Activated gamma-delta T cell treated with anti-CD3 and anti-CD28 coated beads, Interleukin-2, amount 50 U/mL, for 16 hours (primary cell): ENCODE results near the gene PDIK1L.
A peak's percentile ranks its signal among the peaks of the same experiment; 100 is the strongest.

Source experiments
- DNase-seq: peaks from one replicate; pipeline ENCODE4 v3.0.0-alpha.2; 2020; ENCODE audit warnings: low read depth

Gene PDIK1L

GRCh38 chr1:26122988-26123973, 11.7 kb downstream of the PDIK1L start:
- no peak for DNase-seq

GRCh38 chr1:26124418-26125331, 13.1 kb downstream of the PDIK1L start:
- no peak for DNase-seq

- no peak for DNase-seq
Observed at GRCh38 chr1:26125382-26125781, 13.8 kb downstream of the PDIK1L start.

- no peak for DNase-seq
Observed at GRCh38 chr1:26125946-26126320, 14.3 kb downstream of the PDIK1L start.

GRCh38 chr1:26126321-26127084, 14.9 kb downstream of the PDIK1L start:
- peak; percentile 36 for DNase-seq

GRCh38 chr1:26127235-26128163, 15.9 kb downstream of the PDIK1L start:
- DNase-seq: no peak

- no peak for DNase-seq
Observed at GRCh38 chr1:26129778-26130177, 18.2 kb downstream of the PDIK1L start.

- no peak for DNase-seq
Observed at GRCh38 chr1:26130695-26131094, 19.1 kb downstream of the PDIK1L start.

- no peak for DNase-seq
Observed at GRCh38 chr1:26132128-26132833, 20.7 kb downstream of the PDIK1L start.

GRCh38 chr1:26132834-26133167, 21.2 kb downstream of the PDIK1L start:
- DNase-seq: no peak

- no peak for DNase-seq
Observed at GRCh38 chr1:26134466-26134865, 22.8 kb downstream of the PDIK1L start.

- DNase-seq: no peak
Observed at GRCh38 chr1:26138974-26139558, 27.4 kb downstream of the PDIK1L start.

GRCh38 chr1:26142159-26142558, 30.5 kb downstream of the PDIK1L start:
- DNase-seq: no peak

GRCh38 chr1:26145041-26145959, 33.7 kb downstream of the PDIK1L start:
- peak; percentile 75 for DNase-seq

GRCh38 chr1:26145960-26146294, 34.3 kb downstream of the PDIK1L start:
- DNase-seq: no peak

- no peak for DNase-seq
Observed at GRCh38 chr1:26148887-26149286, 37.3 kb downstream of the PDIK1L start.

GRCh38 chr1:26153966-26154532, 42.4 kb downstream of the PDIK1L start:
- DNase-seq: no peak

GRCh38 chr1:26154750-26155149, 43.1 kb downstream of the PDIK1L start:
- no peak for DNase-seq
